ENCODE results near the gene NOPCHAP1. TPM values are rescaled to one million over a fixed set of nuclear protein-coding genes. Genes with fewer than 3 reads are reported as not detected.

NOPCHAP1 gene
- total and polyA plus RNA-seq, 8 donors = 9.3 to 17.1 (median 14.4) TPM

- H3K4me3 ChIP-seq = no peak overlapping the region
- H3K36me3 ChIP-seq = no peaks in the 10 kb centered on the region
- H3K27ac ChIP-seq = no peak overlapping the region
- ATAC-seq (no peak), DNase-seq (no peak)
- H3K9me3 ChIP-seq = no peaks in the 10 kb centered on the region
- H3K27me3 ChIP-seq = no peaks in the 10 kb centered on the region
- TF ChIP-seq CTCF (IDR thresholded peaks at IDR 0.05) = no peak
- H3K4me1 ChIP-seq = peaks cover 0 to 5% of the 10 kb centered on the region in 2 donors
- intact Hi-C loops (cut with DNase I) = no loop called here
Measured at GRCh38 chr12:105026411-105026810, 40.3 kb downstream of the NOPCHAP1 start.

- Histone ChIP-seq H3K9me3 (no peaks in the 10 kb centered on the region), H3K27ac (no peak overlapping the region), H3K36me3 (no peaks in the 10 kb centered on the region), H3K4me1 (no peaks in the 10 kb centered on the region), H3K4me3 (no peak overlapping the region), H3K27me3 (no peaks in the 10 kb centered on the region)
- ATAC-seq = no peak
- no peak for DNase-seq
- intact Hi-C loops (cut with DNase I) = no loop called here
- no peak for TF ChIP-seq CTCF (IDR thresholded peaks at IDR 0.05)
Measured at GRCh38 chr12:105030820-105031807, 45.0 kb downstream of the NOPCHAP1 start.

GRCh38 chr12:105032703-105033357, 46.7 kb downstream of the NOPCHAP1 start:
- intact Hi-C loops (cut with DNase I) = no loop called here
- H3K36me3 ChIP-seq = peaks cover 0 to 3% of the 10 kb centered on the region in 2 donors
- no peak overlapping the region for H3K27ac ChIP-seq
- TF ChIP-seq CTCF (IDR thresholded peaks at IDR 0.05) = no peak
- DNase-seq (no peak), ATAC-seq (no peak)
- no peaks in the 10 kb centered on the region for H3K27me3 ChIP-seq
- H3K4me3 ChIP-seq = no peak overlapping the region
- no peaks in the 10 kb centered on the region for H3K9me3 ChIP-seq
- H3K4me1 ChIP-seq = no peaks in the 10 kb centered on the region

GRCh38 chr12:105033851-105034250, 47.7 kb downstream of the NOPCHAP1 start:
- H3K27me3 ChIP-seq = no peaks in the 10 kb centered on the region
- intact Hi-C loops (cut with DNase I) = no loop called here
- H3K4me1 ChIP-seq = no peaks in the 10 kb centered on the region
- H3K27ac ChIP-seq = no peak overlapping the region
- H3K9me3 ChIP-seq = no peaks in the 10 kb centered on the region
- no peak for TF ChIP-seq CTCF (IDR thresholded peaks at IDR 0.05)
- no peak for DNase-seq
- no peak for ATAC-seq
- H3K4me3 ChIP-seq = no peak overlapping the region
- peaks cover 0 to 3% of the 10 kb centered on the region in 2 donors for H3K36me3 ChIP-seq

Other genes with a start within 250 kb of the NOPCHAP1 start
- 10 to 100 TPM; 27.2 to 35.7 TPM for gene SLC41A2, start 28.0 kb upstream of the NOPCHAP1 start, total RNA-seq
- 1 to 10 TPM; 2.5 to 4.9 (median 3.7) TPM for gene SLC41A2, start 28.0 kb upstream of the NOPCHAP1 start, polyA plus RNA-seq (ENCODE audit: insufficient read length in 6 of 6)
- gene ALDH1L2, start 98.1 kb downstream of the NOPCHAP1 start, total RNA-seq = 10 to 100 TPM; 21.4 to 29.3 TPM
- gene ALDH1L2, start 98.1 kb downstream of the NOPCHAP1 start, polyA plus RNA-seq (ENCODE audit: insufficient read length in 6 of 6) = 1 to 10 TPM; 3.1 to 5.0 (median 4.3) TPM
- 10 to 100 TPM; 52.1 to 75.4 TPM for gene WASHC4, start 121.4 kb downstream of the NOPCHAP1 start, total RNA-seq
- 10 to 100 TPM; 67.2 to 96.9 (median 76.5) TPM for gene WASHC4, start 121.4 kb downstream of the NOPCHAP1 start, polyA plus RNA-seq (ENCODE audit: insufficient read length in 6 of 6)
- gene APPL2, start 249.9 kb downstream of the NOPCHAP1 start, total RNA-seq = 10 to 100 TPM; 27.8 to 36.9 TPM
- 100 to 1,000 TPM in 1 of 6 donors, 10 to 100 TPM in 5; 63.9 to 101 (median 78.4) TPM for gene APPL2, start 249.9 kb downstream of the NOPCHAP1 start, polyA plus RNA-seq (ENCODE audit: insufficient read length in 6 of 6)